ENCODE results near the gene RBMS3. TPM values are rescaled to one million over a fixed set of nuclear protein-coding genes. Genes with fewer than 3 reads are reported as not detected.

The RBMS3 gene
- total RNA-seq, 1 experiment from 2014 or later: 74.2 TPM

- H3K4me1 Mint-ChIP-seq (ENCODE audit: insufficient read depth, unreplicated experiment): peaks cover 5% of the 10 kb centered on the region
- no peak overlapping the region for H3K27ac Mint-ChIP-seq (ENCODE audit: low read depth, unreplicated experiment)
- H3K36me3 Mint-ChIP-seq (ENCODE audit: insufficient read depth, unreplicated experiment): no peaks in the 10 kb centered on the region
- no peak for DNase-seq (ENCODE audit: unreplicated experiment)
- intact Hi-C loops (cut with micrococcal nuclease): no loop called here
- TF ChIP-seq, protein P1, sequence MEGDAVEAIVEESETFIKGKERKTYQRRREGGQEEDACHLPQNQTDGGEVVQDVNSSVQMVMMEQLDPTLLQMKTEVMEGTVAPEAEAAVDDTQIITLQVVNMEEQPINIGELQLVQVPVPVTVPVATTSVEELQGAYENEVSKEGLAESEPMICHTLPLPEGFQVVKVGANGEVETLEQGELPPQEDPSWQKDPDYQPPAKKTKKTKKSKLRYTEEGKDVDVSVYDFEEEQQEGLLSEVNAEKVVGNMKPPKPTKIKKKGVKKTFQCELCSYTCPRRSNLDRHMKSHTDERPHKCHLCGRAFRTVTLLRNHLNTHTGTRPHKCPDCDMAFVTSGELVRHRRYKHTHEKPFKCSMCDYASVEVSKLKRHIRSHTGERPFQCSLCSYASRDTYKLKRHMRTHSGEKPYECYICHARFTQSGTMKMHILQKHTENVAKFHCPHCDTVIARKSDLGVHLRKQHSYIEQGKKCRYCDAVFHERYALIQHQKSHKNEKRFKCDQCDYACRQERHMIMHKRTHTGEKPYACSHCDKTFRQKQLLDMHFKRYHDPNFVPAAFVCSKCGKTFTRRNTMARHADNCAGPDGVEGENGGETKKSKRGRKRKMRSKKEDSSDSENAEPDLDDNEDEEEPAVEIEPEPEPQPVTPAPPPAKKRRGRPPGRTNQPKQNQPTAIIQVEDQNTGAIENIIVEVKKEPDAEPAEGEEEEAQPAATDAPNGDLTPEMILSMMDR (IDR thresholded peaks at IDR 0.05; ENCODE audit: unreplicated experiment): no peak
- CTCF ChIA-PET: no interaction called here
- POLR2A ChIA-PET: interaction anchor here (1.6 kb wide), 1 partner anchor 8 kb away, joined by 4 read pairs; no protein-coding TSS in a partner anchor
- H3K27me3 Mint-ChIP-seq (ENCODE audit: insufficient read depth, unreplicated experiment): no peaks in the 10 kb centered on the region
- no peaks in the 10 kb centered on the region for H3K9me3 Mint-ChIP-seq (ENCODE audit: unreplicated experiment)
- H3K4me3 Mint-ChIP-seq (ENCODE audit: unreplicated experiment): no peak overlapping the region
- no TSS peak for BruUV-seq (replicated peaks)
These were observed 325.5 kb downstream of the RBMS3 start for GRCh38 chr3:29606416-29606815.

GRCh38 chr3:29608414-29609327 is 327.8 kb downstream of the RBMS3 start:
- TF ChIP-seq, protein P1 (IDR thresholded peaks at IDR 0.05; ENCODE audit: unreplicated experiment): no peak
- Mint-ChIP-seq H3K4me1 (ENCODE audit: insufficient read depth, unreplicated experiment) (peaks cover 5% of the 10 kb centered on the region), H3K27me3 (ENCODE audit: insufficient read depth, unreplicated experiment) (no peaks in the 10 kb centered on the region), H3K9me3 (ENCODE audit: unreplicated experiment) (no peaks in the 10 kb centered on the region), H3K27ac (ENCODE audit: low read depth, unreplicated experiment) (no peak overlapping the region), H3K36me3 (ENCODE audit: insufficient read depth, unreplicated experiment) (no peaks in the 10 kb centered on the region), H3K4me3 (ENCODE audit: unreplicated experiment) (no peak overlapping the region)
- BruUV-seq (replicated peaks): no TSS peak
- DNase-seq (ENCODE audit: unreplicated experiment): no peak
- POLR2A ChIA-PET: interaction anchor here (0.9 to 1.3 kb wide), 2 partner anchors 8 to 15 kb away, joined by 3 read pairs; no protein-coding TSS in a partner anchor
- CTCF ChIA-PET: no interaction called here
- intact Hi-C loops (cut with micrococcal nuclease): no loop called here

DNA sequence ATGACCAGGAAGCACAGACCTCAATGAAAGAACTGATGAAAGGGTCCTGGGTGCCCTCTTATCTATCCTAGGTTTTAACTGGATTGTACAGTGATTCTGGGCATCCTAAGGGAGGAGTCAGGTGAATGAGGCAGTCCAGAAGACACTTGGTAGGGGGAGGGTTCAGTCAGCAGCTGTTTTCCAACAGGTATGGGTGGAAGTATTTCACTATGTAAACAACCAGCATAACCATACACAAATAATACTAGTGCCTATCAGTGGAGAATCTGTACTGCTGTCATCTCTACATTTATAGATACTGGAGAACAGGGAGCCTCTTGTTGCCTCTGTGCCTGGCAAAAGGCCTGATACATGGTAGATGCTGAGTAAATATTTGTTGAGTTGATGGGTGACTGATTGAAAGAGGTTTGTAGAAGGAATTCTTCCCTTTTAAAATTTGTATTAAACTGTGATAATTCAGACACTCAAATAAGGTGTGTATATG is 328.5 kb downstream of the RBMS3 start:
- intact Hi-C loops (cut with micrococcal nuclease): no loop called here
- Mint-ChIP-seq H3K27ac (ENCODE audit: low read depth, unreplicated experiment) (no peak overlapping the region), H3K9me3 (ENCODE audit: unreplicated experiment) (no peaks in the 10 kb centered on the region), H3K4me1 (ENCODE audit: insufficient read depth, unreplicated experiment) (peaks cover 5% of the 10 kb centered on the region), H3K4me3 (ENCODE audit: unreplicated experiment) (no peak overlapping the region), H3K36me3 (ENCODE audit: insufficient read depth, unreplicated experiment) (no peaks in the 10 kb centered on the region), H3K27me3 (ENCODE audit: insufficient read depth, unreplicated experiment) (no peaks in the 10 kb centered on the region)
- POLR2A ChIA-PET: interaction anchor here (1.1 kb wide), 1 partner anchor 9 kb away, joined by 3 read pairs; no protein-coding TSS in a partner anchor
- TF ChIP-seq, protein P1 (IDR thresholded peaks at IDR 0.05; ENCODE audit: unreplicated experiment): no peak
- CTCF ChIA-PET: interaction anchor here (0.6 kb wide), 1 partner anchor 146 kb away, joined by 3 read pairs; no protein-coding TSS in a partner anchor
- BruUV-seq (replicated peaks): no TSS peak
- DNase-seq (ENCODE audit: unreplicated experiment): no peak

GRCh38 chr3:29610781-29611180 is 329.9 kb downstream of the RBMS3 start:
- ChIA-PET POLR2A (no interaction called here), CTCF (no interaction called here)
- TF ChIP-seq, protein P1 (IDR thresholded peaks at IDR 0.05; ENCODE audit: unreplicated experiment): no peak
- no peaks in the 10 kb centered on the region for H3K36me3 Mint-ChIP-seq (ENCODE audit: insufficient read depth, unreplicated experiment)
- no peaks in the 10 kb centered on the region for H3K27me3 Mint-ChIP-seq (ENCODE audit: insufficient read depth, unreplicated experiment)
- H3K9me3 Mint-ChIP-seq (ENCODE audit: unreplicated experiment): no peaks in the 10 kb centered on the region
- intact Hi-C loops (cut with micrococcal nuclease): no loop called here
- no peak overlapping the region for H3K4me3 Mint-ChIP-seq (ENCODE audit: unreplicated experiment)
- DNase-seq (ENCODE audit: unreplicated experiment): no peak
- BruUV-seq (replicated peaks): no TSS peak
- H3K27ac Mint-ChIP-seq (ENCODE audit: low read depth, unreplicated experiment): no peak overlapping the region
- peaks cover 5% of the 10 kb centered on the region for H3K4me1 Mint-ChIP-seq (ENCODE audit: insufficient read depth, unreplicated experiment)

All from MCF 10A (cell line).